Neural cell (in vitro differentiated cells): ENCODE data around the gene ANP32A. TPM values are rescaled to one million over a fixed set of nuclear protein-coding genes. Genes with fewer than 3 reads are reported as not detected.

Experiments used
- H2AFZ ChIP-seq: fragments of 200-600, 300-800 bp; sonication (generic), shearing (Covaris generic); 2 replicates; pipeline ENCODE4 v1.6.0; 2014; ENCODE audit warnings: low read depth, mild to moderate bottlenecking, antibody characterized with exemption, low read length, moderate library complexity
- H3F3A ChIP-seq: fragments of 200-600 bp; shearing (Covaris generic); 2 replicates; pipeline ENCODE4 v1.6.1; 2016; ENCODE audit warnings: mild to moderate bottlenecking, moderate library complexity, mixed read lengths, antibody characterized with exemption, low read length; ENCODE audit not compliant: insufficient read depth, poor library complexity, severe bottlenecking
- H3K27ac ChIP-seq: fragments of 200-600, 300-800 bp; sonication (generic), shearing (Covaris generic); 2 replicates; pipeline ENCODE4 v1.5.1; 2014; ENCODE audit warnings: mild to moderate bottlenecking, low read length, moderate library complexity
- H3K27me3 ChIP-seq: fragments of 300-800, 200-600 bp; sonication (generic), shearing (Covaris generic); 2 replicates; pipeline ENCODE4 v1.6.0; 2014; ENCODE audit warnings: mild to moderate bottlenecking, low read depth, low read length, moderate library complexity; ENCODE audit not compliant: insufficient read depth
- H3K36me3 ChIP-seq: fragments of 300-800, 200-600 bp; sonication (generic), shearing (Covaris generic); 2 replicates; pipeline ENCODE4 v1.5.1; 2014; ENCODE audit warnings: mild to moderate bottlenecking, antibody characterized with exemption, low read length, moderate library complexity; ENCODE audit not compliant: insufficient read depth
- H3K4me2 ChIP-seq: fragments of 300-800, 200-600 bp; sonication (generic), shearing (Covaris generic); 2 replicates; pipeline ENCODE4 v1.6.0; 2014; ENCODE audit warnings: mild to moderate bottlenecking, low read length
- H3K4me3 ChIP-seq: fragments of 300-800, 200-600 bp; sonication (generic), shearing (Covaris generic); 2 replicates; pipeline ENCODE4 v1.5.1; 2014; ENCODE audit warnings: mild to moderate bottlenecking, low read length, moderate library complexity
- H3K79me2 ChIP-seq: fragments of 200-600 bp; shearing (Covaris generic); replicated peaks from 2 replicates; pipeline ENCODE4 v1.6.0; 2014; ENCODE audit warnings: mild to moderate bottlenecking, low read length, moderate library complexity; ENCODE audit not compliant: insufficient read depth
- H3K9ac ChIP-seq: fragments of 300-800, 200-600 bp; sonication (generic), shearing (Covaris generic); 2 replicates; pipeline ENCODE4 v1.6.1; 2016; ENCODE audit warnings: mild to moderate bottlenecking, low read length, mixed read lengths
- H3K9me2 ChIP-seq: fragments of 200-600 bp; shearing (Covaris generic); 2 replicates; pipeline ENCODE4 v1.6.1; 2016; ENCODE audit warnings: mild to moderate bottlenecking, low read length, mixed read lengths; ENCODE audit not compliant: insufficient read depth
- H3K9me3 ChIP-seq: fragments of 200-600, 300-800 bp; sonication (generic), shearing (Covaris generic); 2 replicates; pipeline ENCODE4 v1.6.1; 2016; ENCODE audit warnings: mild to moderate bottlenecking, mixed run types, low read length, moderate library complexity, mixed read lengths
- H4K20me1 ChIP-seq: fragments of 200-600 bp; shearing (Covaris generic); 2 replicates; pipeline ENCODE4 v1.6.1; 2016; ENCODE audit warnings: mild to moderate bottlenecking, mixed run types; ENCODE audit not compliant: insufficient read depth
- EP300 ChIP-seq: fragments of 450-650 bp; conservative IDR thresholded peaks from 2 replicates; pipeline ENCODE4 v1.6.1; 2014; ENCODE audit warnings: antibody characterized with exemption, mild to moderate bottlenecking, moderate library complexity; ENCODE audit not compliant: poor library complexity, severe bottlenecking
- EZH2 ChIP-seq: fragments of 200-600, 300-800 bp; shearing (Covaris generic), sonication (generic); IDR thresholded peaks from 2 replicates; pipeline ENCODE4 v1.6.1; 2014; ENCODE audit warnings: antibody characterized with exemption, low read length, borderline replicate concordance, mild to moderate bottlenecking; ENCODE audit not compliant: insufficient read depth, poor library complexity, severe bottlenecking
- MXI1 ChIP-seq: fragments of 450-650 bp; conservative IDR thresholded peaks from 2 replicates; pipeline ENCODE4 v1.6.1; 2014; ENCODE audit warnings: antibody characterized with exemption, mild to moderate bottlenecking; ENCODE audit not compliant: poor library complexity, severe bottlenecking
- POLR2AphosphoS5 ChIP-seq: IDR thresholded peaks from 2 replicates; pipeline ENCODE4 v1.6.1; 2012
- RAD21 ChIP-seq: fragments of 450-650 bp; conservative IDR thresholded peaks from 2 replicates; pipeline ENCODE4 v1.6.1; 2014; ENCODE audit warnings: antibody characterized with exemption, mild to moderate bottlenecking, moderate library complexity
- SMC3 ChIP-seq: fragments of 450-650 bp; conservative IDR thresholded peaks from 2 replicates; pipeline ENCODE4 v1.6.1; 2014; ENCODE audit warnings: antibody characterized with exemption, mild to moderate bottlenecking, moderate library complexity; ENCODE audit not compliant: poor library complexity
- TAF1 ChIP-seq: IDR thresholded peaks from 2 replicates; pipeline ENCODE4 v1.6.1; 2012; ENCODE audit warnings: low read depth
- polyA plus RNA-seq: library from polyadenylated mRNA; depleted of rRNA; stranded (reverse); fragments of >200 nt; gene quantifications from 2 replicates; pipeline ENCODE4 v1.2.3, GENCODE V29; 2014
- TF ChIP-seq, protein P1 (sequence below): IDR thresholded peaks from 2 replicates; pipeline ENCODE4 v1.6.1; 2012; ENCODE audit warnings: borderline replicate concordance
- TF ChIP-seq, protein P2 (sequence below): fragments of 450-650 bp; IDR thresholded peaks from 2 replicates; pipeline ENCODE4 v1.5.1; 2014; ENCODE audit warnings: antibody characterized with exemption, mild to moderate bottlenecking, moderate library complexity; ENCODE audit not compliant: poor library complexity, severe bottlenecking

Gene ANP32A
- polyA plus RNA-seq, 1 donor from 2014 or later: 190 TPM

- H3K9me2 ChIP-seq: no peaks in the 10 kb centered on the region
- no peak overlapping the region for H3K27ac ChIP-seq
- no peak for TF ChIP-seq TAF1
- no peak for TF ChIP-seq POLR2AphosphoS5
- no peak overlapping the region for H3K9ac ChIP-seq
- no peaks in the 10 kb centered on the region for H3K36me3 ChIP-seq
- no peak overlapping the region for H3K4me2 ChIP-seq
- no peaks in the 10 kb centered on the region for H4K20me1 ChIP-seq
- H3K79me2 ChIP-seq: peaks cover 88% of the 10 kb centered on the region
- no peak overlapping the region for H2AFZ ChIP-seq
- H3K9me3 ChIP-seq: no peaks in the 10 kb centered on the region
- H3F3A ChIP-seq: no peaks in the 10 kb centered on the region
- H3K27me3 ChIP-seq: no peaks in the 10 kb centered on the region
- no peak overlapping the region for H3K4me3 ChIP-seq
Measured at GRCh38 chr15:68798346-68799094, 22.2 kb downstream of the ANP32A start.

- H4K20me1 ChIP-seq: no peaks in the 10 kb centered on the region
- no peak overlapping the region for H3K4me2 ChIP-seq
- no peak overlapping the region for H3K27ac ChIP-seq
Measured at GRCh38 chr15:68797599-68798345, 22.9 kb downstream of the ANP32A start.

GRCh38 chr15:68797191-68797590 is 23.5 kb downstream of the ANP32A start:
- no peak overlapping the region for H3K27ac ChIP-seq
- no peak overlapping the region for H3K9ac ChIP-seq
- no peaks in the 10 kb centered on the region for H3K27me3 ChIP-seq
- no peak overlapping the region for H3K4me2 ChIP-seq
- TF ChIP-seq, protein P1, sequence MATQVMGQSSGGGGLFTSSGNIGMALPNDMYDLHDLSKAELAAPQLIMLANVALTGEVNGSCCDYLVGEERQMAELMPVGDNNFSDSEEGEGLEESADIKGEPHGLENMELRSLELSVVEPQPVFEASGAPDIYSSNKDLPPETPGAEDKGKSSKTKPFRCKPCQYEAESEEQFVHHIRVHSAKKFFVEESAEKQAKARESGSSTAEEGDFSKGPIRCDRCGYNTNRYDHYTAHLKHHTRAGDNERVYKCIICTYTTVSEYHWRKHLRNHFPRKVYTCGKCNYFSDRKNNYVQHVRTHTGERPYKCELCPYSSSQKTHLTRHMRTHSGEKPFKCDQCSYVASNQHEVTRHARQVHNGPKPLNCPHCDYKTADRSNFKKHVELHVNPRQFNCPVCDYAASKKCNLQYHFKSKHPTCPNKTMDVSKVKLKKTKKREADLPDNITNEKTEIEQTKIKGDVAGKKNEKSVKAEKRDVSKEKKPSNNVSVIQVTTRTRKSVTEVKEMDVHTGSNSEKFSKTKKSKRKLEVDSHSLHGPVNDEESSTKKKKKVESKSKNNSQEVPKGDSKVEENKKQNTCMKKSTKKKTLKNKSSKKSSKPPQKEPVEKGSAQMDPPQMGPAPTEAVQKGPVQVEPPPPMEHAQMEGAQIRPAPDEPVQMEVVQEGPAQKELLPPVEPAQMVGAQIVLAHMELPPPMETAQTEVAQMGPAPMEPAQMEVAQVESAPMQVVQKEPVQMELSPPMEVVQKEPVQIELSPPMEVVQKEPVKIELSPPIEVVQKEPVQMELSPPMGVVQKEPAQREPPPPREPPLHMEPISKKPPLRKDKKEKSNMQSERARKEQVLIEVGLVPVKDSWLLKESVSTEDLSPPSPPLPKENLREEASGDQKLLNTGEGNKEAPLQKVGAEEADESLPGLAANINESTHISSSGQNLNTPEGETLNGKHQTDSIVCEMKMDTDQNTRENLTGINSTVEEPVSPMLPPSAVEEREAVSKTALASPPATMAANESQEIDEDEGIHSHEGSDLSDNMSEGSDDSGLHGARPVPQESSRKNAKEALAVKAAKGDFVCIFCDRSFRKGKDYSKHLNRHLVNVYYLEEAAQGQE: no peak
- TF ChIP-seq EP300 (no peak), TAF1 (no peak), MXI1 (no peak), EZH2 (no peak), RAD21 (no peak), POLR2AphosphoS5 (no peak), SMC3 (no peak)
- TF ChIP-seq, protein P2, sequence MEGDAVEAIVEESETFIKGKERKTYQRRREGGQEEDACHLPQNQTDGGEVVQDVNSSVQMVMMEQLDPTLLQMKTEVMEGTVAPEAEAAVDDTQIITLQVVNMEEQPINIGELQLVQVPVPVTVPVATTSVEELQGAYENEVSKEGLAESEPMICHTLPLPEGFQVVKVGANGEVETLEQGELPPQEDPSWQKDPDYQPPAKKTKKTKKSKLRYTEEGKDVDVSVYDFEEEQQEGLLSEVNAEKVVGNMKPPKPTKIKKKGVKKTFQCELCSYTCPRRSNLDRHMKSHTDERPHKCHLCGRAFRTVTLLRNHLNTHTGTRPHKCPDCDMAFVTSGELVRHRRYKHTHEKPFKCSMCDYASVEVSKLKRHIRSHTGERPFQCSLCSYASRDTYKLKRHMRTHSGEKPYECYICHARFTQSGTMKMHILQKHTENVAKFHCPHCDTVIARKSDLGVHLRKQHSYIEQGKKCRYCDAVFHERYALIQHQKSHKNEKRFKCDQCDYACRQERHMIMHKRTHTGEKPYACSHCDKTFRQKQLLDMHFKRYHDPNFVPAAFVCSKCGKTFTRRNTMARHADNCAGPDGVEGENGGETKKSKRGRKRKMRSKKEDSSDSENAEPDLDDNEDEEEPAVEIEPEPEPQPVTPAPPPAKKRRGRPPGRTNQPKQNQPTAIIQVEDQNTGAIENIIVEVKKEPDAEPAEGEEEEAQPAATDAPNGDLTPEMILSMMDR: no peak
- H3K4me3 ChIP-seq: no peak overlapping the region
- H4K20me1 ChIP-seq: no peaks in the 10 kb centered on the region
- H3K79me2 ChIP-seq: peaks cover 88% of the 10 kb centered on the region
- H2AFZ ChIP-seq: no peak overlapping the region
- no peaks in the 10 kb centered on the region for H3K36me3 ChIP-seq
- H3K9me3 ChIP-seq: no peaks in the 10 kb centered on the region
- no peaks in the 10 kb centered on the region for H3F3A ChIP-seq
- no peaks in the 10 kb centered on the region for H3K9me2 ChIP-seq

More at GRCh38 chr15:68797599-68798345, 22.9 kb downstream of the ANP32A start:
- Histone ChIP-seq H3K36me3 (no peaks in the 10 kb centered on the region), H3K9me2 (no peaks in the 10 kb centered on the region), H3K4me3 (no peak overlapping the region), H3F3A (no peaks in the 10 kb centered on the region), H3K27me3 (no peaks in the 10 kb centered on the region), H2AFZ (no peak overlapping the region), H3K9me3 (no peaks in the 10 kb centered on the region), H3K79me2 (peaks cover 88% of the 10 kb centered on the region), H3K9ac (no peak overlapping the region)
- TF ChIP-seq SMC3: no peak
- TF ChIP-seq EP300: no peak
- TF ChIP-seq EZH2: no peak
- TF ChIP-seq RAD21: no peak
- TF ChIP-seq MXI1: no peak
- TF ChIP-seq, protein P2: no peak
- TF ChIP-seq TAF1: no peak
